ENCODE results near the gene HOXB13.
A peak's percentile ranks its signal among the peaks of the same experiment; 100 is the strongest.
"Not testable (repeated sequence)": the region's sequence is repeated elsewhere in the genome, so short reads cannot be mapped to it uniquely, and the experiment has no call there.

HOXB13 gene

DNA sequence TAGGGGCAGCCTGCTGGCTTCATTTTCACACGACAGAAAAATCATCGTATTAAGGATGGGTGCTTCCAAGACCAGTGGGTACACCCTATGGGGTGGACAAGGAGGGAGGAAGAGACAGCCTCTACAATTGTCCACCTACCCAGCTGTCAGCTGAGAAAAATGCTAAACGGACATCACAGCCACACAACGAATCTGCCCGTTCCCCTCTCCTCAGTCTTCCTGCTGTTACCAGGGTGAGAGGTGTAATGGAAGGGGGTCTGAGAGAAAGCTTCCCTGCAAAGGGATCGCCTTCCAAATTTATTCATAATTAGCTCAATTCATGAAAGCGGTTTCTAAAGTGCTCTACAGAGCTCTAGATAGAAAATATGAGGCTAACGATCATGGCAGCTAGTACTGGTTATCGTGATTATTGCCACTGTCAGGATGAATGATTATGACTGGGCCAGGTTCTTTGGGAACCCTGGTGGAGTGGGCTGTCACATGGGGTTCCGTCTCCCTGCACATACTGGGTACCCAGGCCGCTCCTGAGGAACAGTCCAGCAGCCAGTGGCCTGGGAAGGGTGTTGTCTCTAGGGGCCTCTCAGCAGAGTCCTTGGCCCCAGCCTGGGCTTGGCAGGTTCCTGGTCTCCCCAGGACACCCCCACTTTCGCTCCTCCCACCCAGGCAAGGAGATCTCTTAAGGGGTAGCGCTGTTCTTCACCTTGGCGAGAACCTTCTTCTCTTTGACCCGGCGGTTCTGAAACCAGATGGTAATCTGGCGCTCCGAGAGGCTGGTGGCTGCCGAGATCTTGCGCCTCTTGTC lies 2.2 kb downstream of the HOXB13 start:
- no peak for DNase-seq

DNA sequence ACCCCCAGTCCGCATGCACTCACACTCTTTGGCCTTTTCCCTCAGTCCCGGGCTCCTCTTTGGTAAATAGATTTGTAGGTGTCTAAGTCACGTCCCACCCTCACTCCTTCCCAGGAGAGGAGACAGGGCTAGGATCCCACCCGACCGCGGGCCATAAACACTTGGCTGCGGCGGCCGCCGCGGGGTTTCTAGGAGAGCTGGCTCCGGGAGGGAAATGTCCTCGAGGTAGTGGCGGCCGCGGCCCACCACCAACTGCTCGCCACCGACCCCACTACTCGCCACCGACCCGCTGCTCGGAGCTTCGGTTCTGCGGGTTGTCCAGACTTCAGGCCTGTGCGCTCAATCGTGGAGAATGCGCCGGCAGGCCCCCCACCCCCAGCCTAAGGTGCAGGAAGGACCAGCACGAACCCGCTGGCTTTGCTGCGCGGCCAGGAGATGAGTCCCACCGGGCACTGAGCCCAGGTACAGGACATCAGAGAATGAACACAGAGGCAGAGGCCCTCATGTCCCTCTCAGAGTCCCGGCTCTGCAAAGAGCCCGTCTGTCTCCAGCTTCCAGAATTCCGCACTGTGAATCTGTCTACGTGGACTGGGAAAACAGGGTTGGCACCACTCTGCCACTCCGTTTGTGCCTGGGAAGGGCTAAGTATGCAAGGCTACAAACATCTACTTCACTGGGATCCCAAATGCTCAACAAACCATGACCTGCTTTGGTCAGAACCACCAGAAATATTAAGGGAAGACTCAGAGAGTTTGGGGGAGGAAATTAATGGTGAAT lies 3.1 kb downstream of the HOXB13 start:
- no peak for DNase-seq

DNA sequence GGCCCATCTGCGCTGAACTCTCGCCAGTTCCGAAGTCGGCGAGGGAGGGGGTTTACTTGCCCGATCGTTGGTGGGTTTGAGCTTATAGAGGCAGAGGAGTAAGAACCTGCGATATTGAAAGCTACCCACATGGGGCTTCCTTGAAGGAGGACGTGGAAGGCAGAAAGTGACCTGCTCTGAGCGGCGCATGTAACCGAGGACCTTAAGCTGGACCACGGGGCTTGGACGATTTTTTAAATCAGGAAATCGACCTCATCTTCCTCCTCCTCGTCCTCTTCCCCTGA lies 3.6 kb downstream of the HOXB13 start:
- DNase-seq, result no peak

DNA sequence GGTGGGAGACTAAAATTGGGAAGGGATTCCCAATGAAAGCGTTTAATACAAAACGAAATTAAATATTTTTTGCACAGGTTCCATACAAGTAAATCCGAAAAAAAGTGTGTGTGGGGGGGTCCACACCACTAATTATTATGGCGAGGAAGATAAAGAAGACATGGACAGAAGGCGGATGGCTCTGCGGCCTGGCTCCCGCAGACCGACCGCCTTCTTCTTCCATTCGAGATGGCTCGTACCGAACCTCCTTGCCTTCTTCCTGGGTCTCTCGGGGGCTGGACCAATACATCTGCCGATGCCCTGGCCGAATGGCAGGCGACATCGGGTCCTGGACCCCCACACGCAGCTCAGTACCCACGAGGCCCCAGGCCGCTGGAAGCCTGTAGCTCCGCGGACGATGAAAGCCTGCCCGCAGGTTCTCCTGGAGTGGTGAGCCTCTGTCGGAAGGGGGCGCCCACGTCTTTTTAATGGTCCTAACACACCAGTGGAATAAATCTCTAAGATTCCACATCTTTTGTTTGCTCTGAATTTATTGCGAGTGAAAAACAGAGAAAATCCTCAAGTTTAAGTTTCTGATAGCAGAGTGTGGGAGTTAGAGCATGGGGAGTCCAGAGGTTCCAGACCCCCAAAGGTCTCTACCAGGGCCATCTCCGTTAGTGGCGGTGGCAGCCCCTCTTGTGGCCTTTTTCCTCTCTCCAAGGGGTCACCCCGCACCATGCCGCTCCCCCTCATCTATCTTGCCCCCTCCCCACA lies 4.1 kb downstream of the HOXB13 start:
- DNase-seq, result peak; percentile 69 to 77

DNA sequence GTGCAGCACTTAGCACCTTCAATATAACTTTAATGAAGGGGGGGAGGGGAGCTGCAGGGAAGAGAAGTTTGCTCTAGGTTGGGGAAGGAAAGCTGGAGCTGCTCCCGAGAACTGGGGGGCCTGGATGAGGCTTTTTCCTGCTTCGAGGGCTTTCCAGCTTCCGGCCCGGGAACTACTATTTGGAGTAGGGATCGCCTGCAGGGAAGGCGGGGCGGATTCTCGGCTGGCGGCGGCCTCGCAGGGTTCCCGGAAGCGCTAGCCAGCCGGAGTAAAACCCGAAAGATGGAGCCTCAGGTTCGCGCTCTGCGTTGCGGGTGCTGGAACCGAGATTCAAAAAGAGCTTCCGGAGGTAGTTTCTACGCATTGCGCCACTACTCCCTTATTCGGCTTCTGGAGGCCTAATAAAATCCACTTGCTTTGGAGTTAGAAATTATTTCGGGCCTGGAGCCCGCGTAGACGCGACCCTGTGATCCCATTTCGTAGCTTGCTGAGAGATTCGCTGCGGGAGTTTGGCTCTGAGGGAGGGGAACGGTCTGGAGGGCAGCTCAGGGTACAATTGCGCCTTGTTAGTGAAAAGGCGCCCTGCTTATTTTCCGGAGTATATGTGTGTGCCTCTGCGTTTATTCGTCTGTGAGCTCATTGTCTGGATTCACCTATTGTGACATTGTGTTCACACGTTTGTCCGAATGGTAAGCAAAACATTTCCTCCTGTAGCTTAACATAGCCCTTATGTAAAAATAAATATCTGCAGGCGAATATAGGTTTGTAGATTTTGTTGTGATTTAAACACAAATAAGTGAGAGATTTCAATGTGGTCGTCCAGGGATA lies 4.9 kb downstream of the HOXB13 start:
- no peak for DNase-seq

DNA sequence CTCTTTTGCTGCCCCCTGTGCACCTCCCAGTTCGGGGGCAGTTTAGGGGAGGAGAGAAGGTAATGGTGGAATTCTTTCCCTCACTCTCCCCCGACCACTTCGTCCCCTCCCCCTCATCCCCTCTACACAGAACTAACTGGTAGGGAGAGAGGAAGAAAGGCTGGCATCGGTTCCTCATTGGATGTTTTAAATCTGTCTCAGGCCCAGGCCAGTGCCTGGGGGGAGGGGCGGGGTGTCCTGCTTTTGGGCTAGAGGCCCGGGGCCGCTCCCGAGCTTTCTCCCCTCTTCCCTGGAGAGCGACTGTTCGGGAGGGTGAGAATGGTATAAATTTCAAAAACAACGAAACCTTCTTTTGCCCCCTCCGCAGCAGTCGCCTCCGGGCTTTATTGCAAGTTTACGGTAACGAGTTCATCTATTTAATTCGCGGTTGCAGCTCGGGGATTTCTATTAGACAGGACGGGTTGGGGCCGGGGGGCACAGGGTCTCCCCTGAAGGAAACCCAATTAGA lies 5.6 kb downstream of the HOXB13 start, which contains the start of gene PRAC2:
PRAC2 (plus strand) TSS at position 271 of the 508 bp plus-strand sequence. CDS start 1,226 bp downstream, outside the sequence.
- no peak for DNase-seq

DNA sequence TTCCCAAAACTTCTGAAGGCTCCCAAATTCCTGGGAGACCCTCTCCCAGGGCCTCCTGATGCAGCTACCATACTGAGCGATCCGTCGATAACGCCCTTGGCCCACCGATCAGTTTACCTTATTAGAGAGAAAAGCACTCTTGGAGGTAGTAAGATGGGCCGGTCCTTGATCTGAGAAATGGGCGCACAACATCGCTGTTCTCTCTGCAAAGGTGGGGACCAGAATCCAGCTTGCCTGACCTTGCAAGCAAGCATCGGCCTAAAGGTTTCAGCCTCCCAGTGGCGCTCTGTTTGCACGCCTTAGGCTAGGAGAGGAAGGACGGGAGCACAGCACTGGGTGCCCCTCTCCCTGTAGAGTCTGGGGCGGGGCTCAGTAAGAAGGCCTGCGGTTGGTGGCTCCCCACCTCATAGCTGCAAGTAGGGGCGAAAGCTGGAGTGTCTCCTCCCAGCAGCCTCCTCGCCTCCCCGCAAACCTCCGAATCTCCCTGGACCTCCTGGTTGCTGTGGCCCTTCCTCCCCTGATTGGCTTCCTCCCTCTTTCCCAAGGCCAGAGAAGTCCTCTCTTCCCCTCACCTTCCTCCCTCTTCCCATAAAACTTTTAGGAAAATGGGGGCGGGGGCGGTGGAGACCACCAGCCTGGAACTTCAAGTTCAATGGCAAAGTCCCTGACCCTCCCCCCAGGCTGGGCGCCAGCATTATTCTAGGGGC lies 6.2 kb downstream of the HOXB13 start, which contains the start of gene PRAC1:
PRAC1 (minus strand) TSS at position 318 of the 707 bp plus-strand sequence; CDS start at position 192, 126 bp downstream.
- DNase-seq, result no peak

DNA sequence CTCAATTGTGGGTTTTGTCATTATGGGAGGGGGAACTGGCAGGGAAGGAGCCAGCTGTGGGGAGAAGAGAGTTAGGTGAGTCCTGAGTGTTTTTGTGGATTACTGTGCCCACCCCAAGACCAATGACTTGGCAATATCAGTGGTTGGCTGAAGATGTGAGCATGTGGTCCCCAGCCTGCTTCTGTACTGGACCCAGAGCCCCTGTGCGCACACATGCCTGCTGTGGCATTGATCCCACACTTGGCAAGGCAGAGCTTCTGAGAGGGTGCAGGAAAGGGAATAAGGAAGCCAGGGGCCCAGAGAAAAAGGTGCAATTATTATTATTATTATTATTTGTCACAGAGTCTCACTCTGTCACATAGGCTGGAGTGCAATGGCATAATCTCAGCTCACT lies 7.5 kb downstream of the HOXB13 start:
- DNase-seq, result no peak

DNA sequence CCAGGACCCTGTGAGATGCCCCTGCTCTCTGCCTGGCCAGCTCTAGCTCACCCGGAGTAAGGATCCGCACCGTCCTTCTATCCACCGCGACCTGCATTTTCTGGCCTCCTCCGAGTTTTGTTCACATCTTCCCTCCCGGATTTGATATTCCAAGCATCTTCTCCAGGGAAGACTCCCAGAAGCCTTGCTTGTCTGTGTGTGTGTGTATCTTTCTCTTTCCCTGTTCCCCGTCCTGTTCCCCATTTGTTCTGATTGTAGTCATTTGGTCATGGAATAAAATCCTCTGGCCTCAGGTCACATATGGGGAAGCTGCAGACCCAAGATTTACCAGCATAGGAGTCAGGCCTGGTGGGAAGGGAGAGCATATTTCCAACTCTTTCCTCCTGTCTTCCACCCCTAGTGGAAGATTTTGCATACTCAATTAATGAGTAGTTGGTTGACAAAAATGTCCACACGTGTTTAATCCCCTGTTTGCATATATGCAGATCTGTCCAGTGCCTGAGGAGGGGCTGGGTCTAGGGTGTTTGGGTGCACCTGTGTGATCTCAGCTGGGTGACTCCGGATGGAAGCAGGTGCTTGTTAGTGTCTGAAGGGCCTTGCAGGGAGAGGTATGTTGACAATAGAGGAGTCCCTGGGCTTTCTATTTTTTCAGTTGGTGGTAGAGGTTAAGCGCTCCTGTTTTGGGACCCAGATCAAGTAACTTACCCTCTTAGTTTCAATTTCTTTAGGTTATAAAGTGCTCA lies 8.1 kb downstream of the HOXB13 start:
- no peak for DNase-seq

DNA sequence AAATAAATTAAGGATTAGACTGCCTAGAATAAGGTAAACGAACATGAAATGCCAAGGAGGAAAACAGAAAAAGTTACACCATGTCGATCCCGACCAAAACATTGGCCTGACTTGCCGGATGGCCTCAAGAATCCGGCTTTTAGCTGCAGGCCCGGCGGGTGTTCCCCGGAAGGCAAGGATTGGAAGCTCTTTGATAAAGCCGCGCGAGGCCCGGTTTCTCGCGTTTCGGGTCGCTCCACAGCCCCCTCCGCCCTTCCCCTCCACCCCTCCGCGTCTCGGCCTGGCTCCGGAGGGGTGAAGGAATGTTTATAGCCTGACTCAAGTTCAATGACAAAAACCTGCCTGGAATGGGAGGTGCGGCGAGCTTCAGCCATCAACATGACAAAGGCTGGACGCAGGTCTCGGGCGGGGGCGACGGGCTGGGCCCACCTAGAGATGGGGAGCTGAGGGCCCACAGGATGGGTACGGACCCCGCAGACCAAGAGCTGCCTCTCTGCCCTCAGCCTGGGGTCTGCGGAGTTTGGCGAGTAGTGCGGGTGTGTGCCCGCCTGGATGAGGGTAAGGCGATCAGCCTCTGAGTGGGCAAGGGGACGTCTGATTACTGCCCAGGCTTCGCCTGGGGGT lies 8.8 kb downstream of the HOXB13 start:
- DNase-seq, result no peak

DNA sequence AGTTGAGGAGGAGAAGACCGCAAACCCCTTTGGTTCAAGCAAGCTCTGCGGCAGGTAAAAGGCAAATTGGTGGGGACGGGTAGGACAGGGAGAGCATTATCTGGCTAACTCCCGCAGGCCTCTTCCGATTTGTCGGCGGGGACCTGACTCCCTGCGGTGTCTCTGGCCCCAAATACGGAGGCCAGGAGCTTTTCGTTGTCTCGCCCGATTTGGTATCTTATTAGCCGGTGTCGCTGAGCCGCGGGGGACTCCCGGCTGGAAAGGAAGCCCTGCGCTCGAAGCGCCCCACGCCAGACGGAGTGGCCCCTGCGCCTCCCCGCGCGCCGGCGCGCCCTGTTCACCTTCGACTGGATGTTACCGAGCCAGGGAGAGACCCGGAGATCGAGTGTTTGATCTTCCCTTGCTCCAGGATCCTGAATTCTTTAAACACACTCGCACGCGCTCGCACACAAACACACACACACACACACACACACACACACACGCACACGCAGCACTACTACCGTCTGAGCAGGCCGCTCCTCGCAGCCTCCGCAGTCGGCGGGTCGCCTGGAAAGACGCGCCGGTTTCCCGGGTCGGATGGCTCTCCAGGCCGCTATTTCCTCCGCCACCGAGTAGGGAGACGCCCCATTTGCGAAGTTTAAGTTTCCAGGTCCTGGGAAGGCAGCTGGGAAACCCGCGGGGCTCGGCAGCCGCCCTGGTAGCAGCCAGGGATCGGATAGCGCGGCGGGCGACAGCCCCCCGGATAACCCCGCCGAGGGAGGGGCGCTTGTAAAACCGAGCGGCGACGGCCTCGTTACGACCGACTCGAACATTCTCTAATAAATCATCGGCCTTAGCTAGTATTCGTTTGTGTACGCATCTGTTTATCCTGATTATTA lies 9.5 kb downstream of the HOXB13 start:
- DNase-seq, result no peak

DNA sequence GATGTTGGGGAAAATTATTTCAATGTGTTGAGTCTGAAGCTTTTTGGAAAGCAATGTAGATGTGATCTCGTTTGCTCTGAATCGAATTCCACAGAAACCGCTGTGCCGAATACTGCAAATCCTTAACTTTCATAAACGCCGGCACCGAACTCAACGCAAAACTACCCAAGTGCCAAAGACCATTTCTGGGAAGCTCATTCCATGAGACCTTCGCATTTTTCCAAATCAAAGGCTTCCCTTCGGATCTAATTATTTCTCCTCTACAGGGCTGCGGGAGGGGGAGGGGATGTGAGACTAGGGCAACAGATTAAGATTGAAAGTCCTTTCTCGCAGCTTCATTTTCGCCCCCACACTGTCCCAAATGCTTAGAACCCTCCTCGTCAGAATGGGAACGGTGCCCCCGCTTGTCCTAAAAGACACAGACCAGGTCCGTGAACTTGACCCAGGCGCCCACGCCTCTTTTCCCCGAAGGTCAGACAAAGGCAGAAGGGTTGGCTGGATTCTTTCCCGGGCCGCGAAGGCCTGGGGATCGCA lies 10.3 kb downstream of the HOXB13 start:
- DNase-seq, result no peak

DNA sequence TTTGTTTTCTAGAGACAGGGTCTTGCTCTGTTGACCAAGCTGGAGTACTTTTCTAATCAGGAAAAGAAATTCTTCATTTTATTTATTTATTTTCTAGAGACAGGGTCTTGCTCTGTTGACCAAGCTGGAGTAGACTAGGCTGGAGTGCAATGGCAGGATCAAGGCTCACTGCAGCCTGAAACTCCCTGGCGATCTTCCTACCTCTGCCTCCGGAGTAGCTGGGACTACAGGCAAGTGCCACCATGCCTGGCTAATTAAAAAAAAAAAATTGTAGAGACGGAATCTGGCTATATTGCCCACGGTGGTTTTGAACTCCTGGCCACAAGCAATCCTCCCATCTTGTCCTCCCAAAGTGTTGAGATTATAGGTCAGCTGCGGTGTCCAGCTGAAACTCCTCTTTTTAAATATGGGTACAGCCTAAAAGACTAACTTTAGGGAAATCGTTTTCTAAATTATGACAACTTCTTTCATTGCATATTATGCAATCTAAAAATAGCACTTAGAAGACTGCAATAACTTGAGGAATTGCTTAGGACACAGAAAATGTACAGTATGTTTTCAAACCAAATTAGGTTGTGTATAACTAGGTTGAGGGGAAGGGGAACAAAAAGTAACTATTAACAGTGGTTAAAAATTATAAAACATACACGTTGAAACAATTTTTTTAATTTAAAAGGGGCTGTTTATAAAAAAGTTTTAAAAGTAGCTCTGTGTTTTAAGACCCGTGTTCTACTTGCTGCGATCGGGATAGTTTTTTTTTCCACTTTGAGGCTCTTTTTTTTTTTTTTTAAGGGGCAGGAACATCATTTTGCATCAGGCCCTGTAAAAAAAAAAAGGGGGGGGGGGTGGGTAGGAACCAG lies 11.0 kb downstream of the HOXB13 start:
- no peak for DNase-seq

DNA sequence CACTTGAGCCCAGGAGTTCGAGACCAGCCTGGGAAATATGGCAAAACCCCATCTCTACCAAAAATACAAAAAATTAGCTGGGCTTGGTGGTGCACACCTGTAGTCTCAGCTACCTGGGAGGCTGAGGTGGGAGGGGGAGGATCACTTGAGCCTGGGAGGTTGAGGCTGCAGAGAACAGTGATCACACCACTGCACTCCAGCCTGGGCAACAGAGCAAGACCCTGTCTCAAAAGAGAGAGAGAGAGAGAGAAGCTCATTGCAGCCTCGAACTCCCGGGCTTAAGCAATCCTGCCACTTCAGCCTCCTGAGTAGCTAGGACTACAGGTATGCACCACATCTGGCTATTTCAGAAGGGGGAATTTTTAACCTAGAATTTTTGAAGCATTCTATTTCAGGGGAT lies 12.0 kb downstream of the HOXB13 start:
- DNase-seq, result not testable (repeated sequence)

DNA sequence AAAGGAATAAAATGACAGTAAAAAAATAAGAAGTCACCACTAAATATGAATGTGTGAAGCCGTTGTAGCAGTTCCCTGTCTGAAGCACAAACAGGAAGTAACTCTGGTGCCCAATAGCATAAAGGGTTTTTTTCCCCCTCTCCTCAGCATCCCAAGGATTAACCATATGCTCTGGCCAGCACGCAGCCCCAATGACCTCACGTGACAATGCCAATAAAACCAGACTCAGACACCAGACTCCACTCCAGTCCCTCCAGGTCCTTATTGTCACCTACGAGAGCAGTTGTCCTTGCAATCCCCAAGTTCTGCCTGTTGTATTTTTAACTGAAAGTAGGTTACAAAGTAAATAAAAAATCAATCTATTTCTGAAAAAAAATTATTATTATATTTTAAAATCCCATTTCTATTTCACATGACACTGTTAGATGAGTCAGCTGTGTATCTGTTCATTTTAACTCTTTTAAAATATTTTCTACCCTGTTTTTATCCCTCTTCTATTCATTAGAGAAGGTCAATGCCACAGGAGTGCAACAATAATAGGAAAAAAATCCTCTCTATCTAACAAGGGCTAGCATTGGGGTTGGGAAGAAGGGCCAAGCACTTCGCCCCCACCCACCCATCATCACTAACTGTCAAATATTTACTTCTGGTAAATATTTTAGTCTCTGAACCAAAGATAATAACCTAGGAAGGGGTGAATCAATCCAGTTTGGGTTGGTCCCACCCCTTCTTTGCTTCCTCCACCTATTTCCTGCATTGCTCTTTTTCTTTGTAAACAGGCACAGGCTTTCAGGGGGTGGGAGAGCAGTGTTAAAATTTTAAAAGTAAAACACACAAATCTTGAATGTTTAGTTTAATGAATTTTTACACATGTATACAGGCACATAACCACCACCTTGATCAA lies 12.8 kb downstream of the HOXB13 start:
- DNase-seq, result no peak

DNA sequence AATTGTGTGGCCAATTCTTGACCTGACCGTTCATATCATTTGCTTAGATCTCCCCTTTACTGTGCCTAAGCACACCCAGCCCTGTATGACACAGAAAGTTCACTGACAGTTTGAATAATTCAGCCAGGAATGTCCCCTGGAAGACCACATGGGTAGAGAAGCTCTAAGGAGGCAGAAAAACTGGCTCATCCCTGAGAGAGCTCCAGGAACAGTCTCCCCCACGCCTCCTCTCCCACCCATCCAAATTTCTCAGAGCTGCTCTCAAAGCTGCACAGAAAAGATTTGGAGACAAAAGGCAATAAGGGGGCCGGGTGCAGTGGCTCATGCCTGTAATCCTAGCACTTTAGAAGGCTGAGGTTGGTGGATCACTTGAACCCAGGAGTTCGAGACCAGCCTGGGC lies 17.4 kb downstream of the HOXB13 start:
- DNase-seq, result no peak

Measured in CD4-positive, alpha-beta T cell treated with Interferon alpha-2 for 1 hour (primary cell).